HG02642 (cell line): ENCODE results near the gene DNAJC16.

Experiments
- ATAC-seq: cut with Tn5 transposase; IDR thresholded peaks from one replicate; pipeline ENCODE4 v1.9.1; 2021; ENCODE audit warnings: mild to moderate bottlenecking; ENCODE audit not compliant: unreplicated experiment, poor library complexity

DNAJC16 gene

DNA sequence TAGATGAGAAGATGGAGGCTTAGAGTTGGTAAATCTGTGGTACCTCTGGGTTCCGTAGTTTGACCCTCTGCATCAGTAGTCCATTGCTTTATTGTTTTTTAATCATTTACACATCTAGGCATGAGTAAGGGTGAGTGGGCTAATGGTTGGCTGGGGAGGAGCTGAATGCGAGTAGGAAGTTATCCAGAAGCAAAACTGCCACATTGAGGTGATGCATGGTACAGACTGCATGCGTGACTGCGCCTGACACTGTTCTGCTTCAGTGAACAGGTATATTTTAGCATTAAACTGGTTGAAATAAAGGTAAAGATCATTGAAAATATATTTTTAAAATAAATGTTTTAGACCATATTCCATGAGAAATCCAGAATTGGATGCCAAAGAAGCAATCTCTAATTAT is 4.4 kb downstream of the DNAJC16 start:
- ATAC-seq: no peak

DNA sequence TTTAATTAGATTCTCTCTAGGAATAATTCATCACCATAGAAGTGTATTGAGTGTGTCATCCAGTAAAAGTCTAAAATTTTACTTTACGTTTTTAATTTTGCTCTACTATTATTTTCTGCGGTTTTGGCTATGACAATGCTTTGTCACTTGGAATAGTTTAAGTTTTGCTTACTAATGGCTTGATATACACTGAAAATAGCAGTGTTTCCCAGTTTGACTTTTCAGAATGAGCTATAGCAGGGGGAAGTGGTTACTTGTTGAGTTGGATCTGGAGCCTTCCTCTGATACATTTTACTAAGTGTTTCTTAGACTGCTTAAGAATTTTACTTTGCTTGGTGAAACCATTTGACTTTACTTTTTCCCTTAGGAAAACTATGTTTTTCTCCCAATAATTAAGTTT is 5.0 kb downstream of the DNAJC16 start:
- ATAC-seq: no peak

DNA sequence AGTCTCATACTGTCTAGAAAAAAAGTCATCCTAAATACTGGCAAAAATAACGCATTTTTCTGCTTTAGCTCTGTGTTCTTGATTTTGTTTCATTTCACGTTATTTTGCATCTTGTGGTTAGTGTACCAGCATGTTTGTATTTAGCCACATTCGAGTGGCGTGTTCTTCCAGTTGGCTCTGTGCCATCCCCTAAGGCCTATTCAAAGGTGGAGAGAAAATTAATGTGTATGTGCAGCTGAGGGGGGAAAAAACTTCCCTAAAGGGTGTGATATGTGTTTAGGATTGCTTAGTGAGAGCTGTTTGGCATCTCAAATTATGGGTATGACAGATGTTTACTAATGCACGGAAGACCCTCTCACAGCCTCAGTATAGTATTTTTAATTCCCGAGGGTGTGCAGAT is 12.1 kb downstream of the DNAJC16 start:
- ATAC-seq: no peak

DNA sequence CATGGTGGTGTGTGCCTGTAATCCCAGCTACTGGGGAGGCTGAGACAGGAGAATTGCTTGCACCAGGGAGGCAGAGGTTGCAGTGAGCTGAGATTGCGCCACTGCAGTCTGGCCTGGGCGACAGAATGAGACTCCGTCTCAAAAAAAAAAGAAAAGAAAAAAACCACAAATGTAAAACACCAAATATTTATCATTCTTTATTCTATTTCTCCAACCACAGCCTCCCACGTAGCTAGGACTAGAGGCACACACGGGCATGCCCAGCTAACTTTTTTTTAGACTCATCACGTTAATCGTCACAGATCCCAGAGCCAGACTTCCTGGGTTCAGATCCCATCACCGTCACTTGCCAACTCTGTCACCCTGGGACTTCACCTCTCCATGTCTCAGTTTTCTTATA is 13.5 kb downstream of the DNAJC16 start:
- ATAC-seq: no peak

DNA sequence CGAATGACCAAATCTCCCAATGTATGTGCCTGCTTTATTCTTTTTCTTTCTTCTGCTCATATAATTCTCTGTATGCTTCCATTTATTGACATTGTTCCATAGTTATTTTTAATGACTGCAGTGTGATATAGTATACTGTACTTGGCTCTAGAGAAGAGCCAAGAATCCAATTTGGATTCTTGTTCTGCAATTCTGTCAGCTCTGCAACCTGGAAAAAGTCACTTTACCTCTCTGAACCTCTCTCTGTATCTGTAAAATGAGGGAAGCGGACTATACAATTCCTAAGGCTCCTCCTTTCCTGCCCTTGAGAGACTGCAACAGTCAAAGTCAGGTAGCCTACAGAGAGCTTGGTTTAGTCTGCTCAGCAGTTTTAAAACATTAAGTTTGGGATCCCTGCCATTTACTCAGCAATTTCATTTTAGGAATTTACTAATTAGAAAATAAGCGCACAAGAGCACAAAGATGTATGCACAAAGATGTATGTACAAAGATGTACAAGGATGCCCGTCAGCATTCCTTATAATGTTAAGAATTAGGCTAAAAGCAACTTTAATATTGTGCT is 14.7 kb downstream of the DNAJC16 start:
- no peak for ATAC-seq

DNA sequence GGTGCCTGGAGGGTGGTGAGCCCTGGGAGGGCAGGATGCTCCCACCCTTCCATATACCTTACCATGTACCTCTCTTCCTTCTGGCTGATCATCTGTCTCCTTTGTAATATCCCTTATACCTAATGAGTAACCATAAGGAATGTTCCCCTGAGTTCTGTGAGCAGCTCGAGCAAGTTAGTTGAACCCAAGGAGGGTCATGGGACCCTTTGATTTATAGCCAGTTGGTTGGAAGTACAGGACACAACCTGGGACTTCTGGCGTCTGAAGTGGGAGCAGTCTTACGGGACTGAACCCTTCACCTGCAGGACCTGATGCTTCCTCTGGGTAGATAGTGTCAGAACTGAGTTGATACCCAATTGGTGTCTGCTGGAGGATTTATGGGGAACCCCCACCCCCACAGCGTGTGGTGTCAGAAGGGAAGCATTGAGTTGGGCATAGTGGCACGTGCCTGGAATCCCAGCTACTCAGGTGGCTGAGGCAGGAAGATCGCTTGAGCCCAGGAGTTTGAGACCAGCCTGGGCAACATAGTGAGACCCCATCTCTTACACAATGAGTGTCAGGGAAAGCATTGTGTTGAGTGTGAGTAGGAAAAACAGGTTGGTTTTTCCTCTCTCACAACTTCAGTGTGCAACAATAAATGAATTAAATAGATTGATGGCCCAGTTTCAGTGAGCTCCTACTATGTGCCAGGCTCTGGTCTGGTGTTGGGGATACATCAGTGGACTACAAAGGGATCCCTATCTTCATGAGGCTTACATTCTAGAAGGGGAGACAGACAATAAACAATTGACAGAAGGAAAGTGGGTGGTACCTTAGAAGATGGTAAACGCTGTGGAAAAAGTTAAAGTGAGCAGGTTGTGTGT is 16.0 kb downstream of the DNAJC16 start:
- ATAC-seq: no peak

DNA sequence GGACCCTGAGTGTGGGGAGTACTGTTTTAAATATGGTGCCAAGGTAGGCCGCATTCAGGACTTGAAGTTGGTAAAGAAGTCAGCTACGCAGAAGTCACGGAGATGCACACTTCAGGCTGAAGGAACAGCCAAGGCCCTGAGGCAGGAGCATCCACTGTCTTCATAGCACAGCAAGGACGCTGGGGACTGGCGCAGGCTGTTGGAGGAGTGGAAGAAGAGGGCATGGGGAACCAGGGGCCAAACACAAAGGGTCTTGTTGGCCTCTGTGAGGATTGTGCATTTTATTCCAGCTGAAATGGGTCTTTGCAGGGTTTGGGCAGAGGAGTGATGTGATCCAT is 16.6 kb downstream of the DNAJC16 start:
- no peak for ATAC-seq

DNA sequence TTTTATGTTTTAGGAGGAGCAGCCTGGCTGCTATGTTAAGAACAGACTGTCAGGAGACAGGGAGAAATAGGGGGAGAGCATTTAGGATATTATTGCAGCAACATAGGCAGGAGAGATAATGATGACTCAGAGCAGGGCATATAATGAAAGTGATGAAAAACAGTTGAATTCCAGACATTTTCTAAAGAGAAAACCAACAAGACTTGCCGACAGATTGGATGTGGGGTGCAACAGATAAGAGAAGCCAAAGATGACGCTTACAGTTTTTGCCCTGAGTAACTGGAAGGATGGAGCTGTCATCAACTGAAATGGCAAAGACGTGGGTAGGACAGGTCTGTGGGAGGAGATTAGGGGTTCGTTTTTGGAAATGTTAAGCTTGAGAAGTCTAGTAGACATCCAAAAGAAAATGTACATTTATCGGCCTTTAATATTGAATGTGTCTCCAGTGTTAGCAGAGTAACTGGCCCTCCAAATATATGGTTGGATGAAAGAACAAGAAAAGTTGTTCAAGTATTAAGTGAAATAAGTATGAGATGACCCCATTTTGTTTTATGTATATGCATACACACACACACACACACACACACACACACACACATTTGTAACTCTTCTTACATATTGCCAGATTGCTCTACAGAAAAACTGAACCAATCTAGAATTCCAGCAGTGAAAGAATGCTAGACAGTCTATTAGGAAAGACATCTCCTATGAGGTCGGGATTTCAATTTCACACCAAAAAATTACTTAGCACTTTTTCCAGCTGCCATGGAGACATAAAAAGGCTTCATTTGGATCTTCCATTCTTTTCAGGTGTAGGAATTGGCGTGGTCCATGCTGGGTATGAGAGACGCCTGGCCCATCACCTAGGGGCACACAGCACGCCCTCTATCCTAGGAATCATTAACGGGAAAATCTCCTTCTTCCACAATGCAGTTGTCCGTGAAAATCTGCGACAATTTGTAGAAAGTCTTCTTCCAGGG is 17.2 kb downstream of the DNAJC16 start:
- no peak for ATAC-seq

DNA sequence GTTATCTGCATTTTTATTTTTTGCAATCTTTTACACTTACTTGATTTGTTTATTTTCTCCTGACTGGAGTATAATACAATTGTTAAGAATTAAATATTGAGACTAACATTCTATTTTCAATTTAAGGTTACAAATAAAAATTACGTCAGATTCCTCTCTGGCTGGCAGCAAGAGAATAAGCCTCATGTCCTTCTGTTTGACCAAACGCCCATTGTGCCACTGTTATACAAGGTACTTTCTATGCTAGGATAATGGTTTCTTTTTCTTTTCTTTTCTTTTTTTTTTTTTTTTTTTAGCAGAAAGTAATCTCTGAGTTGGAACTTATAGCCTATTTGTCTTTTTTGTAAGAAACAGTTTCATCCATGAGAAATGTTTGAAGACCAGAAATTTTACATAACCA is 20.0 kb downstream of the DNAJC16 start:
- no peak for ATAC-seq

DNA sequence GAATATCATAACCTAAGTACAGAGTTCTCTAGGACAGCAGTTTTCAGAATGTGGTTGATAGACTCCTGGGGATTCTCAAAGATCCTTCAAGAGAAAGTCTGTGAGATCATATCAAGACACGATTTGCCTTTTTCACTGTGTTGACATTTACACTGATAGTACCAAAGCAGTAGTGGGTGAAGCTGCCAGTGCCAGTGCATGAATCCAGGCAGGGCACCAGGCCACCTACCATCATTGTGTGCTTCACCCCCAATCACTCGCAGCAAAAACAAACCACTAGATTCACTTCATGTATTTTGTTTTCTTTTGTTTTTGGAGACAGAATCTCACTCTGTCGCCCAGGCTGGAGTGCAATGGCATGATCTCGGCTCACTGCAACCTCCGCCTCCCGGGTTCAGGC is 23.9 kb downstream of the DNAJC16 start:
- no peak for ATAC-seq

DNA sequence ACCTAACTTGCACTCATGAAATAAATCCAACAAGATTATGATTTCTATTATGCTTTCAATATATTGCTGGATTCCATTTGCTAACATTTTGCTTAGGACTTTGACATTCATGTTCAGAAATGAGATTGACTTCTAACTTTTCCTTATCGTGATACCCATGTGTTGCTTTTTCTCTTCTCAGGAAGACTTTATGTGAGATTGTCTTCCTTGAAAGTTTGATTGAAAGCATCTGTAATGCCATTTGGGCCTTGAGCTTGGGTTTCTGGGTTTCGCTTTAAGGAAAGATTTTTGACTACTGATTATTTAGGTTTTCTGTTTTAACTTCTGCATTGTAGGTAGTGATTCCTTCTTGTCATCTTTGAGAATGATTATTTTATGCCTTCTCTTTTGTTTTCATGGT is 30.4 kb downstream of the DNAJC16 start:
- ATAC-seq: no peak

DNA sequence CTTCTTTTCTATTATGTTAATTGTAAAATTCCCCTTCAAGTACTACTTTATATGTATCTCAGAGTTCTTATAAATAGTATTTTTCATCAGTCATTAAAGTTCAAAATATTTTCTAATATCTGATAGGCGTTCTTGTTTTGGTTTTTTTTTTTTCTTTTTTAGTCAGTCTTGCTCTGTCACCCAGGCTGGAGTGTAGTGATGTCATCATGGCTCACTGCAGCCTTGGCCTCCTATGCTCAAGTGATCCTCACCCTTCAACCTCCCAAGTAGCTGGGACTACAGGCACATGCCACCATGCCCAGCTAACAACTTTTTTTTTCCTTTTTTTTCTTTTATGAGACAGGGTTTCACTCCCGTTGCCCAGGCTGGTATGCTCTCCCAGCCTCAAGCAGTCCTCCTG is 30.9 kb downstream of the DNAJC16 start:
- ATAC-seq: no peak

DNA sequence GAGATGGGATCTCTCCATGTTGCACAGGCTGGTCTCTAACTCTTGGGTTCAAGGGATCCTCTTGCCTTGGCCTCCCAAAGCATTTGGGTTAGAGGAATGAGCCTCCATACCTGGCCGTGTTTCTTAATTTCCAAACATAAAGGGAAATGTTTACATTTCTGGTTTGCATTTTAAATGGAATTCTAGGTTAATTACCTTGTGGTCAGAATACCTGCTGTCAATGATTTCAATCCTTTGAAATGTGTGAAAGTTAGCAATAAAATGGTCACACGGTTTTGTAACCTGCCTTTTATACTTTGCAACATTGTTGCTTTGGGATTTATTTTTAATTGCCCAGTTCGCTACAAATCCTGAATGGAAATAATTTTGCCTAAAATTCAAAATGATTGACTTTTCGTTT is 31.9 kb downstream of the DNAJC16 start:
- ATAC-seq: no peak

DNA sequence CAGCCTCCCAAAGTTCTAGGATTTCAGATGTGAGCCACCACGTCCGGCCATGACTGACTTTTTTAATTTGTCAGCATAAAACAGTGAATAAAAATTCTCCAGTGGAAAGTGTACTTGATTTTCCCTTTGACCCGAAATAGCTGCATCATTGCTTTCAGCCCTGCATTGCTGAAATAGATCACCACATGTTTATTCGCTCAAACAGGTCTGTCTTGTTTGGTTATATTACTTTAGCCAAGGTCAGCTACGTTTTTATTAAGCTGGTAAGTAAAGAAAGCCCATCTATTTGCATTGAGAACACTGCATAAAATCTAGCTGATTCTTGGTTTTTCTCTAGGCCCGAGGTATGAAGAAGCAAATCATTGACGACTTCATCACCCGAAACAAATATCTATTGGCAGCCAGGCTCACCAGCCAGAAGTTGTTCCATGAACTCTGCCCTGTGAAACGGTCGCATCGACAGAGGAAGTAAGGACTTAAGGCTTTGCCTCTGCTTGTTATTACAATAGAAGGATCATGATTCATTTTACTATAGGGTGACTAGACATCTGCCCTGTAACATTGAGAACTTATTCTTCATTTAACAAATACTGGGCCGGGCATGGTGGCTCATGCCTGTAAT is 32.7 kb downstream of the DNAJC16 start:
- no peak for ATAC-seq

DNA sequence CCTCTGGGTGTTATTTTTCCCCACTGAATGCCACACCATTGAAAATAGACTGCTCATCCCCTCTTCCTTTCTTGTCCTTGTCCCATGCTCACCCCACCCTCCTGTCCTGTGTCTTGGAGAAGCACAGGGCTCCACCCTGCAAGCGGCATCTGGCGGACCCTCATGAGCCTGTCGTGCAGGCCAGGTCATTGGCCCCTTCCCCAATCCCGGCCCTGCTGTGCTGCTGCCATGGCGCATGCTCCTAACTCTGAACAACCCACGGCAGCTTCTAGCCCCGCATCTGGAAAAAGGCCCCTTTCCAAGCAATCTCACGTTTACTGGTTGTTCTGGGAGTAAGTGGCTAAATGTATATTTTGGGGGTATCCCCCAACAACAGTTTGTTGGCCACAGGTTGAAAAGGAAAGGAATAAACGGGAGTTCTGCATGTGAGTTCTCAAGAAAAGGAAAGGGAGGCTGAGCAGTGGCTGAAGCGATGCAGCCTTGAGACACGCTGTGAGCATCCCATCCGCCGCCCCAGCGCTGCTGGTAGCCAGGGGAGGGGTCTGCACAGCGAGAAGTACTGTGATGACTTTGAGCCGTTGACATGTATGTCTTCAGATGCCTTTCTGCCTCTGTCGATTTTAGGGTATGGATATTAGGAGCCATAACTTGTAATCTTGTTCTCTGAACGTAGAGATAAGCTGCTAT is 41.9 kb downstream of the DNAJC16 start:
- ATAC-seq: no peak

DNA sequence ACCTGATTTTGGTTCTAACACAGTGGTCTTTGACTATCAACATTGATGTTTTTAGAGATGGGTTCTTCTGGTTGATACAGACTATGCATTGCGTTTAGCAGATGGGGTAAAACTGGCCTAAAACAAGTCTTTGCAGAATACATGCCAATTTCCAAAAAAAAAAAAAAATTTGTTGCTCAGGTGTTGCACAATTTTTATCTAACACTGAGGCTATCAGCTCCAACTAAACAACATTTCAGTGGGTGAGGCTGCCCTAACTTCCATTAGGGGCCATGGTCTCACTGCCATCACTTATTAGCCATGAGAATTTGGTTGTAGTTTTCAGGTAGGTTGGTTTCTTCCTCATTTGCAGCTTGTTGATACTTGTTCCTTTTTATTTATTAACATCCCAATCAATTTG is 44.2 kb downstream of the DNAJC16 start:
- ATAC-seq: no peak

DNA sequence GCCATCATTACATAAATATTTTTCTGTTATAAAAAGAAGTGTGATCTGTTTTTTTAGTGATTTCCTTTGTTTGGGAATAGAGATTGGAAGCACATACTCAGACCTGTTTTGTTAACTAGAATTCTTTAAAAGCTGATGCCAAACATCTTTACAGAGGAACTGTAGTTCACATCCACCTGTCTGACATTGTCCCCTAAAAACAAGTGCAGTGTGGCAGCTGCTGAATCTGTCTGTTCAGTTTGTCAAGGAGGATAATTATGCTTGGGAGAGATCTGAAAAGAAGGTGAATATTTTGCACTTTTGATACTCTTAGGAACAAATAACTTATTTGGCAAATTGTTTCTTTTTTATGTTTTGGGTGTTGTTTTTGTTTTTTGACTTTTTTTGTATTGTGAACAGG is 44.6 kb downstream of the DNAJC16 start:
- no peak for ATAC-seq

DNA sequence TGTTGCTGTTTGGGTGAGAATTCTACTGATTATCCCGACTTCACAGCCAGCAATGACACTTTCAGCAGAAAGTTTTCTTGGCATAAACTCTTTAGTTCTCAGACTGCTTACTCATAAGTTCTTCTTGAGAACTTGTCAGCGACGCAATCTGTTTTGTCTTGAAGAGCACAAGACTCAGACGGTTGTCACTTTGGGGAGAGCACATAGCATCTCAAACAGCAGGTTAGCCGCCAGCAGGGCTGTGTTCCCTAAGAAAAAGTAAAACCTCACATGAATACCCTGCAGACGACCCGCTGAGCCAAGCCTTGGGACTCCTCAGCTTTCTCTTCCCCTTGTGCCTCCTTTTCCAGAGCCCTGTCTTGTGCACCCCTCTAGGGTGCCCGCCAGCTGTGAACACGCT is 46.8 kb downstream of the DNAJC16 start:
- ATAC-seq: no peak

DNA sequence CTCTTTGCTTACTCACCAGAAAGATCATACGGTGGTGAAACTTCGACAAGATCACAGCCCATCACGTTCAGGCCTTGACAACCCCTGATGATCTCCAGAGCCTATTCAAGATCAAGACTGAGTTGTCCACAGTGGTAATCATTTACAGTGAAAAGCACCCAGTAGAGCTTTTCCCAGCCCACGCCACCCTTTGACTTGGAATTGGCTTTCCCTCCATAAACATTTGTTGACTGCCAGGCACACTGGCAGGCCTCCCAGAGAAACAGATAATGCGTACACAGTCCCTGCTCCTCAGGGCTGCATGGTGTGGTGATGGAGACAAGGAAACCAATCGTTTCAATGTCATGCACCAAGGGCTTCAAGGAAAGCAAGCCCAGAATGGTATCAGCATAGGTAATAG is 48.1 kb downstream of the DNAJC16 start:
- ATAC-seq: no peak

DNA sequence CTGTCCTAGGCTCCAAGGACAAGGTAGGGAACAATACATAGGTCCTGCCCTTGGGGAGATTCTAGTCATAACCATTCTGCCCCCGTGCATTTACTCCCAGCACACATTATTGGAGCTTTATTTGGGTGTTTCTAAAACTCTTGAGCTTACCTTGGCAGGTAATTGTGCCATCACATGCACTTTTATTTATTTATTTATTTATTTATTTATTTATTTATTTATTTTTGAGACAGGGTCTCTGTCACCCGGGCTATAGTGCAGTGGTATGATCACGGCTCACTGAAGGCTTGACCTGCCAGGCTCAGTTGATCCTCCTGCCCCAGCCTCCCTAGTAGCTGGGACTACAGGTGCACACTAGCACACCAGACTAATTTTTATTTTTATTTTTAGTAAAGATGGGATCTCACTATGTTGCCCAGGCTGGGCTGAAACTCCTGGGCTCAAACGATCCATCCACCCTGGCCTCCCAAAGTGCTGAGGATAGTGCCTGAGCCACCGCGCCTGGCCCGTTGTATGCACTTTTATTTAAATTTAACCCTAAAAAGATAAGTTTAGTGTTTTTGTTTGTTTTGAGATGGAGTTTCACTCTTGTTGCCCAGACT is 49.0 kb downstream of the DNAJC16 start:
- no peak for ATAC-seq
